Omental fat pad (tissue), 4 donors: ENCODE results near the gene SLC45A2. TPM values are rescaled to one million over a fixed set of nuclear protein-coding genes. Genes with fewer than 3 reads are reported as not detected.
"Not testable (repeated sequence)": the region's sequence is repeated elsewhere in the genome, so short reads cannot be mapped to it uniquely, and the experiment has no call there.

Experiments
- ATAC-seq: fragments of 150-250 bp; one replicate; pipeline ENCODE4 v1.9.1; 2016; ENCODE audit warnings: mild to moderate bottlenecking, moderate library complexity; ENCODE audit not compliant: low FRiP score
- DNase-seq: peaks from one replicate; pipeline ENCODE4 v3.0.0-alpha.2; 2019; ENCODE audit warnings: low spot score
- total RNA-seq, 4 donors: library from RNA; depleted of rRNA; stranded (reverse); fragments of >200 nt; gene quantifications; one replicate each; pipeline ENCODE4 v1.1.0, GENCODE V29; 2016
- TF ChIP-seq, protein P1 (sequence below), 3 donors: fragments of 450-650 bp; IDR thresholded peaks; one replicate each; pipeline ENCODE4 v1.5.1; 2016 to 2017; ENCODE audit warnings: antibody characterized with exemption in 3 of 3, mild to moderate bottlenecking in 3 of 3, moderate library complexity in 2 of 3

SLC45A2 gene
- total RNA-seq, 4 donors from 2014 or later: 0.19 TPM; not detected in 3

DNA sequence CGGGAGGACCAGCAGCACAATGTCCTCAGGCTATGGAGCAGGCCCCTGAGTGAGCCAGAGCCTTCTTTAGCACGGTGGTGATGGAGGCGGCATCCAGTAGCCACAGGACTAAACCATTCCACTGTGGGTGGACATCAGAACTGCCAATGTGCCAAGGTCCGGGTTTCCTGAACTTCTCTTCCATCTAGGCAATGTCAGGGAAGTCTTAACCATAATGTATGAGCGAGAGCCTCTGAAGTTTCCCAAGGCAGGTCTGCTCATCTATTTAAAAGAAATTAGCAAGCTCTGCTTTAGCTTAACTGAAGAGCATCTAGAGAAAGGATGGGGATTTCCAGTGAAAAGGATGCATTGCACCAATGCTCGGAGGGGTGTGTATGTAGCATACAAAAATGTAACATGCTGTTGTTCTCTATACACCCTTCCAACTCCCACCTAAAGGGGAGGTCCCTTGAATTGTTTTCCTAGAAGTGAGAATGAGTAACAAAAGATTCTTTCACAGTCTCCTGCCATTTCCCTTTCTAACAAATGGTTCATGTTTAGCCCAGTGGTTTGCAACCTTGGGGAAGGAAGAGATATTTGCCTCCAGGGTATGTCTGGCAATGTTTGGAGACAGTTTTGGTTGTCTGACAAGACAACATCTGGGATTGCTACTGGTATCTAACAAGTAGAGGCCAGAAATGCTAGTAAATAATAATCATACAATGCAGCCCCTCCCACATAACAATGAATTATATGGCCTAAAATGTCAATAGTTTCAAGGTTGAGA, 54.4 kb downstream of the SLC45A2 start:
- no peak for ATAC-seq
- TF ChIP-seq, protein P1, sequence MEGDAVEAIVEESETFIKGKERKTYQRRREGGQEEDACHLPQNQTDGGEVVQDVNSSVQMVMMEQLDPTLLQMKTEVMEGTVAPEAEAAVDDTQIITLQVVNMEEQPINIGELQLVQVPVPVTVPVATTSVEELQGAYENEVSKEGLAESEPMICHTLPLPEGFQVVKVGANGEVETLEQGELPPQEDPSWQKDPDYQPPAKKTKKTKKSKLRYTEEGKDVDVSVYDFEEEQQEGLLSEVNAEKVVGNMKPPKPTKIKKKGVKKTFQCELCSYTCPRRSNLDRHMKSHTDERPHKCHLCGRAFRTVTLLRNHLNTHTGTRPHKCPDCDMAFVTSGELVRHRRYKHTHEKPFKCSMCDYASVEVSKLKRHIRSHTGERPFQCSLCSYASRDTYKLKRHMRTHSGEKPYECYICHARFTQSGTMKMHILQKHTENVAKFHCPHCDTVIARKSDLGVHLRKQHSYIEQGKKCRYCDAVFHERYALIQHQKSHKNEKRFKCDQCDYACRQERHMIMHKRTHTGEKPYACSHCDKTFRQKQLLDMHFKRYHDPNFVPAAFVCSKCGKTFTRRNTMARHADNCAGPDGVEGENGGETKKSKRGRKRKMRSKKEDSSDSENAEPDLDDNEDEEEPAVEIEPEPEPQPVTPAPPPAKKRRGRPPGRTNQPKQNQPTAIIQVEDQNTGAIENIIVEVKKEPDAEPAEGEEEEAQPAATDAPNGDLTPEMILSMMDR (IDR thresholded peaks at IDR 0.05): no peak

GRCh38 chr5:33928283-33928682, 56.2 kb downstream of the SLC45A2 start:
- TF ChIP-seq, protein P1 (IDR thresholded peaks at IDR 0.05): no peak
- ATAC-seq (no peak), DNase-seq (no peak)

More for the DNA sequence above, 54.4 kb downstream of the SLC45A2 start:
- DNase-seq: no peak

GRCh38 chr5:33927685-33928084, 56.8 kb downstream of the SLC45A2 start:
- DNase-seq (no peak), ATAC-seq (no peak)
- TF ChIP-seq, protein P1 (IDR thresholded peaks at IDR 0.05): no peak

- TF ChIP-seq, protein P1 (IDR thresholded peaks at IDR 0.05): no peak
- ATAC-seq: no peak
Measured at GRCh38 chr5:33925278-33925677, 59.2 kb downstream of the SLC45A2 start.

GRCh38 chr5:33921002-33921401, 63.5 kb downstream of the SLC45A2 start:
- TF ChIP-seq, protein P1 (IDR thresholded peaks at IDR 0.05): no peak
- no peak for DNase-seq
- ATAC-seq: no peak

More at GRCh38 chr5:33925278-33925677, 59.2 kb downstream of the SLC45A2 start:
- no peak for DNase-seq

- DNase-seq, ATAC-seq: not testable (repeated sequence)
Measured at GRCh38 chr5:33914844-33915243, 69.6 kb downstream of the SLC45A2 start.

DNA sequence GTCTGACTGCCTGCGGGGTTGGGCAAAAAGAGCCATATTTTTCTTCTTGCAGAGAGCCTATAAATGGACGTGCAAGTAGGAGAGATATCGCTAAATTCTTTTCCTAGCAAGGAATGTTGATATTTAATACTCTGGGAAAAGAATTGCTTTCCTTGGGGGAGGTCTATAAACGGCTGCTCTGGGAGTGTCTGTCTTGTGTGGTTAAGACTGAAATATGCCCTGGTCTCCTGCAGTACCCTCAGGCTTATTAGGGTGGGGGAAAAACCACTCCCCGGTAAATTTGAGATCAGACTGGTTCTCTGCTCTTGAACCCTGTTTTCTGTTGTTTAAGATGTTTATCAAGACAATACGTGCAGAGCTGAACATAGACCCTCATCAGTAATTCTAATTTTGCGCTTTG, 78.2 kb downstream of the SLC45A2 start:
- DNase-seq, ATAC-seq: not testable (repeated sequence)

GRCh38 chr5:33905381-33905780, 79.1 kb downstream of the SLC45A2 start:
- DNase-seq: no peak
- TF ChIP-seq, protein P1 (IDR thresholded peaks at IDR 0.05): no peak
- no peak for ATAC-seq
